MM.1S (cell line): ENCODE measurements around the gene YWHAE.

Source experiments
- DNase-seq: peaks from one replicate; pipeline ENCODE4 v3.0.0-alpha.2; 2015
- H2AFZ ChIP-seq: fragments of 300-600 bp; sonication (generic); 2 replicates; pipeline ENCODE4 v1.6.0; 2016; ENCODE audit warnings: antibody characterized with exemption, low read length
- H3F3A ChIP-seq: fragments of 300-600 bp; sonication (generic); 2 replicates; pipeline ENCODE4 v1.6.1; 2016; ENCODE audit warnings: mild to moderate bottlenecking, antibody characterized with exemption, low read length, moderate library complexity, mixed read lengths; ENCODE audit not compliant: insufficient read depth
- H3K27ac ChIP-seq: fragments of 300-600 bp; sonication (generic); 2 replicates; pipeline ENCODE4 v1.5.1; 2016; ENCODE audit warnings: mild to moderate bottlenecking, low read length
- H3K27me3 ChIP-seq: fragments of 300-600 bp; sonication (generic); replicated peaks from 2 replicates; pipeline ENCODE4 v1.6.0; 2016; ENCODE audit warnings: low read length; ENCODE audit not compliant: insufficient read depth
- H3K36me3 ChIP-seq: fragments of 300-600 bp; sonication (generic); replicated peaks from 2 replicates; pipeline ENCODE4 v1.6.1; 2016; ENCODE audit warnings: mild to moderate bottlenecking, low read length, mixed read lengths; ENCODE audit not compliant: insufficient read depth
- H3K4me1 ChIP-seq: fragments of 300-600 bp; sonication (generic); 2 replicates; pipeline ENCODE4 v1.6.1; 2016; ENCODE audit warnings: low read length, mixed read lengths
- H3K4me2 ChIP-seq: fragments of 300-600 bp; sonication (generic); 2 replicates; pipeline ENCODE4 v1.6.0; 2016; ENCODE audit warnings: low read depth, low read length
- H3K4me3 ChIP-seq: fragments of 300-600 bp; sonication (generic); 2 replicates; pipeline ENCODE4 v1.5.1; 2016; ENCODE audit warnings: low read length, mixed read lengths
- H3K79me2 ChIP-seq: fragments of 300-600 bp; sonication (generic); 2 replicates; pipeline ENCODE4 v1.6.1; 2016; ENCODE audit warnings: mixed run types, low read length, mixed read lengths
- H3K9ac ChIP-seq: fragments of 300-600 bp; sonication (generic); 2 replicates; pipeline ENCODE4 v1.6.1; 2016; ENCODE audit warnings: low read length, mixed read lengths
- H3K9me2 ChIP-seq: fragments of 300-600 bp; sonication (generic); replicated peaks from 2 replicates; pipeline ENCODE4 v1.6.1; 2016; ENCODE audit warnings: mild to moderate bottlenecking, low read length, mixed read lengths; ENCODE audit not compliant: insufficient read depth
- H3K9me3 ChIP-seq: fragments of 300-600 bp; sonication (generic); replicated peaks from 2 replicates; pipeline ENCODE4 v1.6.1; 2016; ENCODE audit warnings: mild to moderate bottlenecking, low read length, mixed read lengths; ENCODE audit not compliant: insufficient read depth
- H4K20me1 ChIP-seq: fragments of 300-600 bp; sonication (generic); 2 replicates; pipeline ENCODE4 v1.6.1; 2016; ENCODE audit warnings: mild to moderate bottlenecking, low read length, moderate library complexity, mixed read lengths; ENCODE audit not compliant: insufficient read depth
- EZH2 ChIP-seq: fragments of 300-600 bp; sonication (generic); optimal IDR thresholded peaks from 2 replicates; pipeline ENCODE3; 2017; ENCODE audit warnings: low read depth, mild to moderate bottlenecking, antibody characterized with exemption, low read length, mixed read lengths
- EZH2phosphoT487 ChIP-seq: fragments of 300-600 bp; sonication (generic); IDR thresholded peaks from 2 replicates; pipeline ENCODE4 v1.6.1; 2018; ENCODE audit warnings: antibody characterized with exemption, low read length
- TF ChIP-seq, protein P1 (sequence below): fragments of 300-600 bp; sonication (generic); IDR thresholded peaks from 2 replicates; pipeline ENCODE4 v1.5.1; 2016; ENCODE audit warnings: antibody characterized with exemption, low read length, mixed read lengths

Gene YWHAE

DNA sequence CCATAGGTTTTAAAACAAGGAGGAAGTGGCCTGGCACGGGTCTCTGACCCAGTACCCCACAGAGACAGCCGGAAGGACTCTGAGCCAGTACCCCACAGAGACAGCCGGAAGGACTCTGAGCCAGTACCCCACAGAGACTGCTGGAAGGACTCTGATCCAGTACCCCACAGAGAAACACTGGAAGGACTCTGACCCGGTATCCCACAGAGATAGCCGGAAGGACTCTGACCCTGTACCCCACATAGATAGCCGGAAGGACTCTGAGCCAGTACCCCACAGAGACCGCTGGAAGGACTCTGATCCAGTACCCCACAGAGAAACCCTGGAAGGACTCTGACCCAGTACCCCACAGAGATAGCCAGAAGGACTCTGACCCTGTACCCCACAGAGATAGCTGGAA lies 71.6 kb downstream of the YWHAE start:
- TF ChIP-seq, protein P1, sequence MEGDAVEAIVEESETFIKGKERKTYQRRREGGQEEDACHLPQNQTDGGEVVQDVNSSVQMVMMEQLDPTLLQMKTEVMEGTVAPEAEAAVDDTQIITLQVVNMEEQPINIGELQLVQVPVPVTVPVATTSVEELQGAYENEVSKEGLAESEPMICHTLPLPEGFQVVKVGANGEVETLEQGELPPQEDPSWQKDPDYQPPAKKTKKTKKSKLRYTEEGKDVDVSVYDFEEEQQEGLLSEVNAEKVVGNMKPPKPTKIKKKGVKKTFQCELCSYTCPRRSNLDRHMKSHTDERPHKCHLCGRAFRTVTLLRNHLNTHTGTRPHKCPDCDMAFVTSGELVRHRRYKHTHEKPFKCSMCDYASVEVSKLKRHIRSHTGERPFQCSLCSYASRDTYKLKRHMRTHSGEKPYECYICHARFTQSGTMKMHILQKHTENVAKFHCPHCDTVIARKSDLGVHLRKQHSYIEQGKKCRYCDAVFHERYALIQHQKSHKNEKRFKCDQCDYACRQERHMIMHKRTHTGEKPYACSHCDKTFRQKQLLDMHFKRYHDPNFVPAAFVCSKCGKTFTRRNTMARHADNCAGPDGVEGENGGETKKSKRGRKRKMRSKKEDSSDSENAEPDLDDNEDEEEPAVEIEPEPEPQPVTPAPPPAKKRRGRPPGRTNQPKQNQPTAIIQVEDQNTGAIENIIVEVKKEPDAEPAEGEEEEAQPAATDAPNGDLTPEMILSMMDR: no peak
- TF ChIP-seq EZH2phosphoT487 (no peak), EZH2 (no peak)
- Histone ChIP-seq H3K27ac (no peak overlapping the region), H3K79me2 (no peaks in the 10 kb centered on the region), H3K4me3 (no peak overlapping the region), H3K4me2 (no peak overlapping the region), H3K9ac (no peak overlapping the region), H3F3A (no peaks in the 10 kb centered on the region), H3K4me1 (no peaks in the 10 kb centered on the region), H2AFZ (no peak overlapping the region), H3K9me2 (no peaks in the 10 kb centered on the region), H3K27me3 (peaks cover 67% of the 10 kb centered on the region), H4K20me1 (no peaks in the 10 kb centered on the region), H3K9me3 (no peaks in the 10 kb centered on the region), H3K36me3 (no peaks in the 10 kb centered on the region)
- no peak for DNase-seq

DNA sequence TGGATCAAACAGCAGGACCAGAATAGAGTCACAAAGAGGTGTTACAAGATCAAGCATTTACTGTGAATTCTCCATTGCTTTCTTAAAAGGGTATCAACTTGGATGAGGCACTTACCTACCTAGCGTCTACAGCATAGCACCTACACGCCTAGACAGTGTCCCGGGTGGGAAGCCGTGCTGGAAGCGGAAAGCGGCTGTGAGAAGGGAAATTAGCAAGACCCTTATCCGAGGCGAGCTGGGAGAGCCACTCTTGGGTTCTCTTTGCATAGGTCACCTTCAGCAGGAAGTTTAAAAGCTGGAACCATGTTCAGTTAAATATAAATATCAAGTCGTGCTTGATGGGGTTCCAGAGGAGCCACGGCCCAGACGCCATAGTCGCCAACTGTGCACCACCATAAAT lies 74.3 kb downstream of the YWHAE start:
- Histone ChIP-seq H4K20me1 (no peaks in the 10 kb centered on the region), H2AFZ (no peak overlapping the region), H3K27ac (no peak overlapping the region), H3K79me2 (no peaks in the 10 kb centered on the region), H3K27me3 (peaks cover 89% of the 10 kb centered on the region), H3F3A (no peaks in the 10 kb centered on the region), H3K36me3 (no peaks in the 10 kb centered on the region), H3K9me3 (no peaks in the 10 kb centered on the region), H3K4me1 (no peaks in the 10 kb centered on the region), H3K4me3 (no peak overlapping the region), H3K4me2 (no peak overlapping the region), H3K9me2 (no peaks in the 10 kb centered on the region), H3K9ac (no peak overlapping the region)
- TF ChIP-seq, protein P1: no peak
- no peak for TF ChIP-seq EZH2
- no peak for TF ChIP-seq EZH2phosphoT487
- no peak for DNase-seq

DNA sequence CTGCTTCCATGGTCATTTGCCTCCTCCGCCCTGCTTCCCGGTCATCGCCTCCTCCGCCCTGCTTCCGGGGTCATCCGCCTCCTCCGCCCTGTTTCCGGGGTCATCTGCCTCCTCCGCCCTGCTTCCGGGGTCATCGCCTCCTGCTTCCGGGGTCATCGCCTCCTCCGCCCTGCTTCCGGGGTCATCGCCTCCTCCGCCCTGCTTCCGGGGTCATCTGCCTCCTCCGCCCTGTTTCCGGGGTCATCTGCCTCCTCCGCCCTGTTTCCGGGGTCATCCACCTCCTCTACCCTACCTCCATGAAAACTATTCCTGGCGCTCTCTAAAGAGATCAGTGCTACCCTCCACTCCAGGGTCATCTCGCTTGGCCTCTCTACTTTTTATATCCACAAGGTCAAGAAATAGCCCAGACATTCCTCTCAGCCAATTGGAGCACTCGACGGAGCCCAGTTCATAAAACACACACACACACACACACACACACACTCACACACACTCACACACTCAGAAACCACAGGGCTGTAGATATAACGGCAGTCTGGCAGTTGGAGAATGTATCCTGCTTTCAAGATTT lies 75.7 kb downstream of the YWHAE start:
- no peaks in the 10 kb centered on the region for H3K9me3 ChIP-seq
- no peaks in the 10 kb centered on the region for H3F3A ChIP-seq
- H3K4me1 ChIP-seq: no peaks in the 10 kb centered on the region
- no peak overlapping the region for H3K9ac ChIP-seq
- H3K4me3 ChIP-seq: no peak overlapping the region
- TF ChIP-seq EZH2 (no peak), EZH2phosphoT487 (no peak)
- TF ChIP-seq, protein P1: no peak
- H2AFZ ChIP-seq: no peak overlapping the region
- DNase-seq: no peak
- no peaks in the 10 kb centered on the region for H3K9me2 ChIP-seq
- H3K27me3 ChIP-seq: peaks cover 93% of the 10 kb centered on the region
- no peaks in the 10 kb centered on the region for H3K36me3 ChIP-seq
- H3K27ac ChIP-seq: no peak overlapping the region
- no peaks in the 10 kb centered on the region for H4K20me1 ChIP-seq
- H3K79me2 ChIP-seq: no peaks in the 10 kb centered on the region
- no peak overlapping the region for H3K4me2 ChIP-seq
